CD4-positive, CD25-positive, alpha-beta regulatory T cell (primary cell): Measurements from ENCODE around the gene ROBO1. TPM values are rescaled to one million over a fixed set of nuclear protein-coding genes. Genes with fewer than 3 reads are reported as not detected.
"Not testable (repeated sequence)": the region's sequence is repeated elsewhere in the genome, so short reads cannot be mapped to it uniquely, and the experiment has no call there.

Source experiments
- ATAC-seq, 2 donors: fragments of 150-1000 bp; cut with Tn5 transposase; one replicate each; pipeline ENCODE4 v1.10.0; 2021; ENCODE audit warnings: low read depth in 2 of 2, moderate number of reproducible peaks in 2 of 2, moderate library complexity in 1 of 2
- DNase-seq, 3 donors: peaks; one replicate each; pipeline versions ENCODE4 v3.0.0 to v3.0.0-alpha.2; 2012 to 2022; ENCODE audit warnings: mixed read lengths in 1 of 3
- H3K27ac ChIP-seq: one replicate; pipeline ENCODE4 v1.7.0; 2013; ENCODE audit warnings: mild to moderate bottlenecking, low read length; ENCODE audit not compliant: insufficient read depth, poor library complexity, severe bottlenecking
- H3K27me3 ChIP-seq: one replicate; pipeline ENCODE4 v1.7.0; 2013; ENCODE audit warnings: low read length; ENCODE audit not compliant: control insufficient read depth, insufficient read depth
- H3K36me3 ChIP-seq: one replicate; pipeline ENCODE4 v1.7.0; 2013; ENCODE audit warnings: mild to moderate bottlenecking, low read length, moderate library complexity; ENCODE audit not compliant: control insufficient read depth, insufficient read depth
- H3K4me1 ChIP-seq: 2 replicates; pipeline ENCODE4 v1.7.0; 2013; ENCODE audit warnings: mild to moderate bottlenecking, low read length; ENCODE audit not compliant: insufficient read depth, control insufficient read depth, poor library complexity, severe bottlenecking
- H3K4me3 ChIP-seq: one replicate; pipeline ENCODE4 v1.7.0; 2013; ENCODE audit warnings: low read depth, mild to moderate bottlenecking, low read length, moderate library complexity
- H3K9me3 ChIP-seq, 2 experiments: 1 replicate in 1 of 2; 2 replicates in 1 of 2; pipeline ENCODE4 v1.7.0; 2013; ENCODE audit warnings: low read length in 2 of 2, mild to moderate bottlenecking in 1 of 2, moderate library complexity in 1 of 2; ENCODE audit not compliant: control insufficient read depth in 2 of 2
- H3K27ac Mint-ChIP-seq, 3 donors: one replicate each; pipeline ENCODE4 v1.8.0; 2020 to 2022; ENCODE audit warnings: mild to moderate bottlenecking in 3 of 3, mixed read lengths in 3 of 3, moderate library complexity in 2 of 3
- H3K27me3 Mint-ChIP-seq: one replicate; pipeline ENCODE4 v1.8.0; 2022; ENCODE audit warnings: mild to moderate bottlenecking, mixed read lengths
- H3K36me3 Mint-ChIP-seq: one replicate; pipeline ENCODE4 v1.8.0; 2020; ENCODE audit warnings: mixed read lengths
- H3K4me1 Mint-ChIP-seq, 4 donors: one replicate each; pipeline ENCODE4 v1.8.0; 2020 to 2022; ENCODE audit warnings: mixed read lengths in 4 of 4, mild to moderate bottlenecking in 1 of 4
- H3K4me3 Mint-ChIP-seq, 4 donors: one replicate each; pipeline ENCODE4 v1.8.0; 2020 to 2022; ENCODE audit warnings: mild to moderate bottlenecking in 4 of 4, mixed read lengths in 4 of 4, moderate library complexity in 3 of 4
- H3K9me3 Mint-ChIP-seq, 7 donors: one replicate each; pipeline ENCODE4 v1.8.0; 2020 to 2022; ENCODE audit warnings: mixed read lengths in 7 of 7, mild to moderate bottlenecking in 3 of 7, moderate library complexity in 2 of 7
- polyA plus RNA-seq, 4 donors: library from polyadenylated mRNA; unstranded; fragments of 300-500 nt; fragmentation: Illumina TruSeq; gene quantifications; one replicate each; pipeline ENCODE4 v1.2.3, GENCODE V29; 2021
- total RNA-seq: library from RNA; stranded (reverse); gene quantifications from one replicate; pipeline ENCODE4 v1.2.3, GENCODE V29; 2022

The ROBO1 gene
- total and polyA plus RNA-seq, 5 donors from 2014 or later, result not detected

DNA sequence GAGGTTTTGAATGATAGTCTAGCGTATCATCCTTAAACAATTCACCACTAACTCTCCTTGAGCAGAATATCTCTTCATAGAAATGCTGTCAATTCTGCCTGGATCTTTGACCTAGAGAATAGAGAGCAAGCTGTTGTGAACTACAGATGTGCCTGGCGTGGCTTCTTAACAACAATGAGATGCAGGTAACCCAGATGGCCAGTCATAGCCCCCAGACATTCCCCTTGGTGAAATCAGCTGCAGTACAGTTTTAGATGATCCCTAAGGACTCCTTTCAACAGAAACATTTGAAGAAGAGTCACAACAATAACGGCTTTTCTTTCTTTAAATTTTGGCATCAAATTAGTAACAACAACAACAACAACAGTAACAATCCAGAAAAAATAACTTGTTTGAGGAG, 1041.3 kb downstream of the ROBO1 start:
- Mint-ChIP-seq H3K27me3 (no peaks in the 10 kb centered on the region), H3K27ac (no peak overlapping the region), H3K9me3 (peaks cover 0 to 9% (median 3%) of the 10 kb centered on the region in 7 donors), H3K36me3 (no peaks in the 10 kb centered on the region), H3K4me3 (no peak overlapping the region), H3K4me1 (no peaks in the 10 kb centered on the region)
- ATAC-seq (no peak), DNase-seq (no peak)
- H3K9me3 ChIP-seq, result peaks cover 0 to 2% of the 10 kb centered on the region in 2 experiments
- H3K4me1 ChIP-seq, result no peaks in the 10 kb centered on the region
- no peaks in the 10 kb centered on the region for H3K27me3 ChIP-seq
- H3K27ac ChIP-seq, result no peak overlapping the region
- H3K36me3 ChIP-seq, result no peaks in the 10 kb centered on the region
- no peak overlapping the region for H3K4me3 ChIP-seq

DNA sequence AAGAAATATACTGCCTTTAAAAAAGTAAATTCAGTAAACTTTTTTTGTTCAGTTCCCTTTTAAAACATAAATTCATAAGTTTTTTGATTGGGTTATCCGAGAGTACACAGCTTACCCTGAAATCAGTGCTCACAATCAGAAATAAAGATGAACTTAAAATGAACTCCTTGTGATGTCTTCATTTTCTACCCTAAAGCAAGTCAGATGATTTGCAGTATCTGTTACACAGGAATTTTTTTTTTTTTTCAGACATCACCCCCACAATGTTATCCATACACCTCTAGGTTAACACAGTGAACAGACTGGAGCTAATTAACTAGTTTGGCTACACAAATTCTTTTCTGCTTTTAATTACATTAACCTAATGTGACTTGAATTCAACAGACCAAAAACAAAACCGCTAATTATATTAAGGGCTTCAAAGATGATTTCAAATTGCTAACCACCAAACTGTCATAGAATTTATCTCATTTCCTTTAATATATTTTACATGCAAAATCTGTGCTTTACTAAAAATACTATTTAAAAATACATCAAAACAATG, 1042.0 kb downstream of the ROBO1 start:
- ATAC-seq (no peak), DNase-seq (no peak)
- no peaks in the 10 kb centered on the region for H3K4me1 Mint-ChIP-seq
- no peaks in the 10 kb centered on the region for H3K4me1 ChIP-seq
- H3K9me3 Mint-ChIP-seq, result peaks cover 0 to 7% (median 6%) of the 10 kb centered on the region in 7 donors
- H3K4me3 Mint-ChIP-seq, result no peak overlapping the region
- no peaks in the 10 kb centered on the region for H3K36me3 Mint-ChIP-seq
- H3K4me3 ChIP-seq, result no peak overlapping the region
- no peaks in the 10 kb centered on the region for H3K27me3 Mint-ChIP-seq
- peaks cover 0 to 2% of the 10 kb centered on the region in 2 experiments for H3K9me3 ChIP-seq
- no peaks in the 10 kb centered on the region for H3K36me3 ChIP-seq
- H3K27me3 ChIP-seq, result no peaks in the 10 kb centered on the region
- no peak overlapping the region for H3K27ac ChIP-seq
- H3K27ac Mint-ChIP-seq, result no peak overlapping the region

DNA sequence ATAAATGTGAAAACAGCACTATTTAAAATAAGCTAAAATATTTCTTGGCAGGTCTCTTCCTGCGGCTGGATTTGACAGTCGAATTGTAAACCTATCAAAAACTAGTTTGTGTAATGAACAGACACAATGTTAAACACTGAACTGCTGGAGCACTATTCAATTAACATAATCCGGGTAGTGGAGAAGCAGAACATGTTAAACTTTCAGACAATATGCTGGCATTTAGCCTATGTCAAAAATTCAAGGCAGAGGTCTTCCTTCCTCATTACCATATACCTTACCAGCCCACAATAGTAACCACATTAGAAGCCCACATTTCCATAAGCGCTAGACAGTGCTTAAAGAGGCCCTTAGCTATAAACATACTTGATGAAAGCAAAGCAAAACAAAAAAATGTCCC, 1042.9 kb downstream of the ROBO1 start:
- Histone ChIP-seq H3K4me1 (no peaks in the 10 kb centered on the region), H3K27me3 (no peaks in the 10 kb centered on the region), H3K27ac (no peak overlapping the region), H3K36me3 (no peaks in the 10 kb centered on the region), H3K9me3 (peaks cover 0 to 2% of the 10 kb centered on the region in 2 experiments), H3K4me3 (no peak overlapping the region)
- H3K4me1 Mint-ChIP-seq, result no peaks in the 10 kb centered on the region
- no peak overlapping the region for H3K27ac Mint-ChIP-seq
- no peaks in the 10 kb centered on the region for H3K27me3 Mint-ChIP-seq
- ATAC-seq (no peak), DNase-seq (no peak)
- H3K36me3 Mint-ChIP-seq, result no peaks in the 10 kb centered on the region
- H3K4me3 Mint-ChIP-seq, result no peak overlapping the region
- H3K9me3 Mint-ChIP-seq, result peaks cover 0 to 6% (median 5%) of the 10 kb centered on the region in 7 donors

DNA sequence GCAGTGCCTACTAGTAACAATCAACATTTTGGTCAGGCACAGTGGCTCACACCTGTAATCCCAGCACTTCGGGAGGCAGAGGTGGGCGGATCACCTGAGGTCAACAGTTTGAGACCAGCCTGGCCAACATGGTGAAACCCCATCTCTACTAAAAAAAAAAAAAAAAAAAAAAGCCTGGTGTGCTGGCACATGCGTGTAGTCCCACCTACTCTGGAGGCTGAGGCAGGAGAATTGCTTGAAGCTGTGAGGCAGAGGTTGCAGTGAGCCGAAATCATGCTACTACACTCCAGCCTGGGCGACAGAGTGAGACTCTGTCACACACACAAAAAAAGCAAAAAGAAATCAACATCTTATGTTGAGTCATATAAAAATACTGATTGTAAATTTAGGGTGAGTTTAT, 1043.4 kb downstream of the ROBO1 start:
- H3K27me3 ChIP-seq, H3K36me3 Mint-ChIP-seq, DNase-seq, H3K27ac ChIP-seq, H3K36me3 ChIP-seq, H3K27me3 Mint-ChIP-seq, H3K9me3 Mint-ChIP-seq, H3K9me3 ChIP-seq, H3K27ac Mint-ChIP-seq, H3K4me1 Mint-ChIP-seq, ATAC-seq, H3K4me3 Mint-ChIP-seq, H3K4me1 ChIP-seq, H3K4me3 ChIP-seq: not testable (repeated sequence)

DNA sequence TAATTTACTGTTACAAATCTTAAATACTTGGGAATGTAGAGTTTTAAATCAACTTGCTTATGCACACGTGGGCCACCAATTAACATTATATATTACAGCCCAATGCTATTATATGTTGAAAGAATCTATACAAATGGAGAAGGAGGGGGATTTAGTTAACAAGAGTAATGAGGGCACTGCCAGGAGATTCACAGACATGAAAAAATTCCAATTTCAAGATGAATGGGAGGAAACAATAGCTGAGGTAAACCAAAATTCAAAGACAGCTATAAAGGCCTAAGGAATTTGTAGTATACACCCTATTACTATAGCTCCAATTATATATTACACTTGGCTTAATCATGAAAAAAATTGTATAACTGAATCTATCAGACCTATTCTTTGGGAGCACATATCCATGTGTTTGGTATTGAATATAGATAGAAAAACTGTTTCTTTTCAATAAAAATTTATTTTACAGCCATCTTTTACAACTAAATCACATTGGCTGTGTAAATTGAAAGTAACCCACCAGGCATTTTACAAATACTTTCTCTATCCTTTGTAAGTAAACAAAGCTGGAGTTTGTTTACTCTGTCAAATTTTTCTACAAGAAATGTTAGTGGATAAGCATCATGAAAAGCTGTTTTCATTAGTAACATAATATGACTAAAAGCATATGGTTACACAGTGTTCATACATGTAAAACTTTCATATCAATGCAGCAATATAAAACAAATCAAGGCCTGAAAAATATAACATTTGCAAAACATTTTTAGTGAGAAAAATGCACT, 1045.8 kb downstream of the ROBO1 start:
- Histone ChIP-seq H3K36me3 (no peaks in the 10 kb centered on the region), H3K9me3 (peaks cover 0 to 2% of the 10 kb centered on the region in 2 experiments), H3K27me3 (no peaks in the 10 kb centered on the region), H3K4me1 (no peaks in the 10 kb centered on the region), H3K27ac (no peak overlapping the region), H3K4me3 (no peak overlapping the region)
- ATAC-seq (no peak), DNase-seq (no peak)
- H3K36me3 Mint-ChIP-seq, result no peaks in the 10 kb centered on the region
- no peak overlapping the region for H3K4me3 Mint-ChIP-seq
- peaks cover 0 to 6% (median 3%) of the 10 kb centered on the region in 7 donors for H3K9me3 Mint-ChIP-seq
- no peaks in the 10 kb centered on the region for H3K4me1 Mint-ChIP-seq
- no peaks in the 10 kb centered on the region for H3K27me3 Mint-ChIP-seq
- no peak overlapping the region for H3K27ac Mint-ChIP-seq

DNA sequence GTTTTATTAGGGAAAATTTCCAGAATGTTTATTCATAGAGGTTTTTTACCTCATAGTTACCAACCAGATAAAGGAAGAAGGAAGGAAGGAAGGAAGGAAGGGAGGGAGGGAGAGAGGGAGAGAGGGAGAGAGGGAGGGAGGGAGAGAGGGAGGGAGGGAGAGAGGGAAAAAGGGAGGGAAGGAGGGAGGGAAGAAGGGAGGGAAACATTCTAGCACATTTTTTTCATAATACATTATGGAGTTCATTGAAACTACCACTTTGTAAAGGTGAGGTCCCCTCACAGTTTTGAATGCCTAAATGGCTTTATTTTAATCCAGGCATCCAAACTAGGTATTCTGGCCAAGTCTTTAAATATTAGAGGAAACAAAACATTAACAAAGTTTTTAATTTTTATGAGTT, 1049.1 kb downstream of the ROBO1 start:
- Histone ChIP-seq H3K36me3 (no peaks in the 10 kb centered on the region), H3K4me1 (no peaks in the 10 kb centered on the region), H3K27ac (no peak overlapping the region), H3K4me3 (no peak overlapping the region), H3K27me3 (no peaks in the 10 kb centered on the region), H3K9me3 (peaks cover 0 to 2% of the 10 kb centered on the region in 2 experiments)
- Mint-ChIP-seq H3K4me3 (no peak overlapping the region), H3K4me1 (no peaks in the 10 kb centered on the region), H3K27ac (no peak overlapping the region), H3K27me3 (no peaks in the 10 kb centered on the region), H3K36me3 (no peaks in the 10 kb centered on the region), H3K9me3 (peaks cover 1 to 16% (median 4%) of the 10 kb centered on the region in 7 donors)
- ATAC-seq (no peak), DNase-seq (no peak)

DNA sequence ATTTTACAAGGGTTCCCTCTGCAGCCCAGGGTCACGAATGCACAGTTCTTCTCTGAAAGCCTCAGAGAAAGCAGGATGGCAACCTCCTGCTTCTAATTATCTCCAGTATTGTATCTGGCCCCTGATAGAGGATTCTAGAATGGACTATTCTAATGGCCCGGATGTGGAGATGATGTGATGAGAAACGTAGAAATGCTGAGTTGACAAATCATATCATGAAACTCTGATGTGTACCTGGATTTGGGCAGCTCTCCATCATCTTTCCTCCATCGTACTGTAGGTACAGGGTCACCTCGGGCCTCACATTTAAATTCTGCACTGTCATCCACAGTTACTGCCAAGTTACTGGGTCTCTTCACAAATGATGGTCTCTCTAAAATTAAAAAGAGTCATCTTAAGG, 1050.8 kb downstream of the ROBO1 start:
- Histone ChIP-seq H3K27ac (no peak overlapping the region), H3K36me3 (no peaks in the 10 kb centered on the region), H3K4me3 (no peak overlapping the region), H3K27me3 (no peaks in the 10 kb centered on the region), H3K4me1 (no peaks in the 10 kb centered on the region), H3K9me3 (no peaks in the 10 kb centered on the region)
- Mint-ChIP-seq H3K4me3 (no peak overlapping the region), H3K27me3 (no peaks in the 10 kb centered on the region), H3K36me3 (no peaks in the 10 kb centered on the region), H3K4me1 (no peaks in the 10 kb centered on the region), H3K27ac (no peak overlapping the region), H3K9me3 (peaks cover 1 to 16% (median 4%) of the 10 kb centered on the region in 7 donors)
- no peak for DNase-seq
- ATAC-seq, result no peak

DNA sequence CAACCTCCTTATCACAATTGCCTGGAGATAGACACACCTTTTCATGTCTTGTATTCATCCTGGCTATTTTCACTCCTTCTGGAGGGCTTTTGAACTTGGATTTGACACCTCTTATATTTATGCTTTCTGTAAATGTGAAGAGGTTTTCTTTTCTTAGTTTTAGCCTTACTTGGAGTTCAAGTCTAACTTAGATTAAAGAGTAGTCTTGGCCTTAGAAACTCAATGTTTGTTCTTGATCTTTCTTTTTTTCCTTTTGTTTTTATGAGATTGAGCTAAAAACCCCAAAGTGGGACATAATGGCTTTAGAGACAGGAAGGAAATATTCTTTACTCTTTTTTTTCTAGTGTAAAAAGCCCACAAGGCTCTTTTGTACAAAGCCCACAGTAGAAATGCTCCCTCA, 1054.9 kb downstream of the ROBO1 start:
- no peak overlapping the region for H3K4me3 ChIP-seq
- Mint-ChIP-seq H3K36me3 (no peaks in the 10 kb centered on the region), H3K4me1 (no peaks in the 10 kb centered on the region), H3K27me3 (no peaks in the 10 kb centered on the region), H3K4me3 (no peak overlapping the region), H3K9me3 (peaks cover 1 to 14% (median 3%) of the 10 kb centered on the region in 7 donors), H3K27ac (no peak overlapping the region)
- DNase-seq (no peak), ATAC-seq (no peak)
- H3K36me3 ChIP-seq, result no peaks in the 10 kb centered on the region
- no peaks in the 10 kb centered on the region for H3K27me3 ChIP-seq
- no peak overlapping the region for H3K27ac ChIP-seq
- H3K4me1 ChIP-seq, result no peaks in the 10 kb centered on the region
- no peaks in the 10 kb centered on the region for H3K9me3 ChIP-seq
